ENCODE measurements around the gene ST3GAL3. TPM values are rescaled to one million over a fixed set of nuclear protein-coding genes. Genes with fewer than 3 reads are reported as not detected.

ST3GAL3 gene
- total RNA-seq, 1 experiment from 2014 or later, result 26.0 TPM

DNA sequence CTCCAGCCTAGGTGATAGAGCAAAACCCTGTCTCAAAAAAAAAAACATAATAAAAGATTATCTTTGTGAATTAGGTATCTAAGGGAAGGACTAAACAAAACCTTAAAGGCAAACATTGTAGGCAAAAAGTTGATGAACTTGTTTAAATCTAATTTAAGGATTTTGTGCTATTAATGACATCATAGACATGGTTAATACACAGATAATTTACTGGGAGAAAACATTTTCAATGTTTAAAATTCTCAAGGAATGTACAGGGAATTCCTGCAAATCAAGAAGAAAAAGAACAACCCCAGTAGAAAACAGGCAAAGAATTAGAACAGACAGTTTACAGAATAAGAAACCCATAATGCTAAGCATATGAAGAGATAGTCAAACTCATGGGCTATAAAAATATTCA, 47.6 kb downstream of the ST3GAL3 start:
- in situ Hi-C loops (cut with HindIII; ENCODE audit: low pct_unique_long_range_greater_than_20kb, low sequenced_read_pairs) (loop anchor here (25.0 kb wide), 1 partner anchor 182 kb away; the partner anchor contains the start of genes ARTN and IPO13), intact Hi-C loops (cut with micrococcal nuclease; ENCODE audit: unreplicated experiment) (no loop called here)
- ChIA-PET CTCF (no interaction called here), POLR2A (no interaction called here)
- Histone ChIP-seq H3K4me3 (ENCODE audit: low read depth in 2 of 2, low read length in 2 of 2) (no peak overlapping the region), H3K36me3 (ENCODE audit: control insufficient read depth, insufficient read depth, low read length) (no peaks in the 10 kb centered on the region), H3K27me3 (ENCODE audit: control insufficient read depth, insufficient read depth, low read length) (no peaks in the 10 kb centered on the region), H3K9me3 (ENCODE audit: control insufficient read depth, insufficient read depth, low read depth, low read length) (no peaks in the 10 kb centered on the region), H3K27ac (ENCODE audit: low read length) (no peak overlapping the region), H3K4me1 (ENCODE audit: control insufficient read depth, insufficient read depth, low read length) (no peaks in the 10 kb centered on the region)
- DNase-seq (ENCODE audit: low read depth, low spot score) (no peak), ATAC-seq (no peak)
- TF ChIP-seq, protein P1, sequence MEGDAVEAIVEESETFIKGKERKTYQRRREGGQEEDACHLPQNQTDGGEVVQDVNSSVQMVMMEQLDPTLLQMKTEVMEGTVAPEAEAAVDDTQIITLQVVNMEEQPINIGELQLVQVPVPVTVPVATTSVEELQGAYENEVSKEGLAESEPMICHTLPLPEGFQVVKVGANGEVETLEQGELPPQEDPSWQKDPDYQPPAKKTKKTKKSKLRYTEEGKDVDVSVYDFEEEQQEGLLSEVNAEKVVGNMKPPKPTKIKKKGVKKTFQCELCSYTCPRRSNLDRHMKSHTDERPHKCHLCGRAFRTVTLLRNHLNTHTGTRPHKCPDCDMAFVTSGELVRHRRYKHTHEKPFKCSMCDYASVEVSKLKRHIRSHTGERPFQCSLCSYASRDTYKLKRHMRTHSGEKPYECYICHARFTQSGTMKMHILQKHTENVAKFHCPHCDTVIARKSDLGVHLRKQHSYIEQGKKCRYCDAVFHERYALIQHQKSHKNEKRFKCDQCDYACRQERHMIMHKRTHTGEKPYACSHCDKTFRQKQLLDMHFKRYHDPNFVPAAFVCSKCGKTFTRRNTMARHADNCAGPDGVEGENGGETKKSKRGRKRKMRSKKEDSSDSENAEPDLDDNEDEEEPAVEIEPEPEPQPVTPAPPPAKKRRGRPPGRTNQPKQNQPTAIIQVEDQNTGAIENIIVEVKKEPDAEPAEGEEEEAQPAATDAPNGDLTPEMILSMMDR (IDR thresholded peaks at IDR 0.05), result no peak
- TF ChIP-seq TCF7L2 (IDR thresholded peaks at IDR 0.05; ENCODE audit: low read depth, low read length) (no peak), POLR2AphosphoS5 (IDR thresholded peaks at IDR 0.05; ENCODE audit: low read depth, low read length) (no peak), SIN3A (IDR thresholded peaks at IDR 0.05; ENCODE audit: borderline replicate concordance, insufficient read depth, low read depth, low read length) (no peak)
- TF ChIP-seq, protein P2, sequence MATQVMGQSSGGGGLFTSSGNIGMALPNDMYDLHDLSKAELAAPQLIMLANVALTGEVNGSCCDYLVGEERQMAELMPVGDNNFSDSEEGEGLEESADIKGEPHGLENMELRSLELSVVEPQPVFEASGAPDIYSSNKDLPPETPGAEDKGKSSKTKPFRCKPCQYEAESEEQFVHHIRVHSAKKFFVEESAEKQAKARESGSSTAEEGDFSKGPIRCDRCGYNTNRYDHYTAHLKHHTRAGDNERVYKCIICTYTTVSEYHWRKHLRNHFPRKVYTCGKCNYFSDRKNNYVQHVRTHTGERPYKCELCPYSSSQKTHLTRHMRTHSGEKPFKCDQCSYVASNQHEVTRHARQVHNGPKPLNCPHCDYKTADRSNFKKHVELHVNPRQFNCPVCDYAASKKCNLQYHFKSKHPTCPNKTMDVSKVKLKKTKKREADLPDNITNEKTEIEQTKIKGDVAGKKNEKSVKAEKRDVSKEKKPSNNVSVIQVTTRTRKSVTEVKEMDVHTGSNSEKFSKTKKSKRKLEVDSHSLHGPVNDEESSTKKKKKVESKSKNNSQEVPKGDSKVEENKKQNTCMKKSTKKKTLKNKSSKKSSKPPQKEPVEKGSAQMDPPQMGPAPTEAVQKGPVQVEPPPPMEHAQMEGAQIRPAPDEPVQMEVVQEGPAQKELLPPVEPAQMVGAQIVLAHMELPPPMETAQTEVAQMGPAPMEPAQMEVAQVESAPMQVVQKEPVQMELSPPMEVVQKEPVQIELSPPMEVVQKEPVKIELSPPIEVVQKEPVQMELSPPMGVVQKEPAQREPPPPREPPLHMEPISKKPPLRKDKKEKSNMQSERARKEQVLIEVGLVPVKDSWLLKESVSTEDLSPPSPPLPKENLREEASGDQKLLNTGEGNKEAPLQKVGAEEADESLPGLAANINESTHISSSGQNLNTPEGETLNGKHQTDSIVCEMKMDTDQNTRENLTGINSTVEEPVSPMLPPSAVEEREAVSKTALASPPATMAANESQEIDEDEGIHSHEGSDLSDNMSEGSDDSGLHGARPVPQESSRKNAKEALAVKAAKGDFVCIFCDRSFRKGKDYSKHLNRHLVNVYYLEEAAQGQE (IDR thresholded peaks at IDR 0.05; ENCODE audit: insufficient read depth in 1 of 2, low read depth in 2 of 2, low read length in 1 of 2), result no peak
- BruUV-seq (replicated peaks), result no TSS peak

DNA sequence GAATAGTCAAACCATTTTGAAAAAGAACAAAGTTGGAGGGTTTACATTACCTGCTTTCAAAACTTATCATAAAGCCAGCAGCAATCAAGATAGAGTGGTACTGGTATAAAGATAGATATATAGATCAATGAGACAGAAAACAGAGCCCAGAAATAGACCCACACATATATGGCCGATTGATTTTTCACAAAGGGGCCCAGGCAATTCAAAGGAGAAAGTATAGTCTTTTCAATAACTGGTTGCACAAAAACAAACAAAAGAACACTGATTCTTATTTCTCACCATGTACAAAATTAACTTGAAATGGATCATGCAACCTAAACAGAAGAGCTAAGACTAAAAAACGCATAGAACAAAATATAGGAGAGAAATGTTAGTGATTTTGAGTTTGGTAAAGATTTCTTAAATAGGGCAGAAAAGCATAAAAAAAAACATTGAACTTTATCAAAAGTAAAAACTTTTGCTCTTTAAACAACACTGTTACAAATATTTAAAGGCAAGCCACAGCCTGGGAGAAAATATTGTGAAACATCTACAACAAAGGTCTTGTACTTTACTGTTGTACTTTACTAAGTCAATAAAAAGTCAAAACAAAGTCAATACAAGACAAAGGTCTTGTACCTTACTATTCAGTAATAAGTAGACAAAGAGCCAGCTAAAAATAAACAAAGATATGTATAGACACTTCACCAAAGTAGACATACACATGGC, 50.2 kb downstream of the ST3GAL3 start:
- Histone ChIP-seq H3K27me3 (ENCODE audit: control insufficient read depth, insufficient read depth, low read length) (no peaks in the 10 kb centered on the region), H3K36me3 (ENCODE audit: control insufficient read depth, insufficient read depth, low read length) (no peaks in the 10 kb centered on the region), H3K9me3 (ENCODE audit: control insufficient read depth, insufficient read depth, low read depth, low read length) (no peaks in the 10 kb centered on the region), H3K4me3 (ENCODE audit: low read depth in 2 of 2, low read length in 2 of 2) (no peak overlapping the region), H3K27ac (ENCODE audit: low read length) (no peak overlapping the region), H3K4me1 (ENCODE audit: control insufficient read depth, insufficient read depth, low read length) (peaks cover 2% of the 10 kb centered on the region; the same call in 1 of the 2 replicates)
- ATAC-seq (no peak), DNase-seq (ENCODE audit: low read depth, low spot score) (no peak)
- POLR2A ChIA-PET, result no interaction called here
- no TSS peak for BruUV-seq (replicated peaks)
- TF ChIP-seq TCF7L2 (IDR thresholded peaks at IDR 0.05; ENCODE audit: low read depth, low read length) (no peak), SIN3A (IDR thresholded peaks at IDR 0.05; ENCODE audit: borderline replicate concordance, insufficient read depth, low read depth, low read length) (no peak), POLR2AphosphoS5 (IDR thresholded peaks at IDR 0.05; ENCODE audit: low read depth, low read length) (no peak)
- TF ChIP-seq, protein P1 (IDR thresholded peaks at IDR 0.05), result no peak
- TF ChIP-seq, protein P2 (IDR thresholded peaks at IDR 0.05; ENCODE audit: insufficient read depth in 1 of 2, low read depth in 2 of 2, low read length in 1 of 2), result no peak
- intact Hi-C loops (cut with micrococcal nuclease; ENCODE audit: unreplicated experiment), result no loop called here
- CTCF ChIA-PET, result no interaction called here
- in situ Hi-C loops (cut with HindIII; ENCODE audit: low pct_unique_long_range_greater_than_20kb, low sequenced_read_pairs), result loop anchor here (25.0 kb wide), 1 partner anchor 180 kb away; the partner anchor contains the start of genes ARTN and IPO13
